Thoracic aorta (tissue), 2 donors: ENCODE results near the gene TMPRSS3. TPM values are rescaled to one million over a fixed set of nuclear protein-coding genes. Genes with fewer than 3 reads are reported as not detected.

Experiments
- ATAC-seq: fragments of 150-250 bp; one replicate; pipeline ENCODE4 v1.8.0; 2017; ENCODE audit warnings: low read depth; ENCODE audit not compliant: insufficient number of reproducible peaks, low FRiP score
- DNase-seq: peaks from one replicate; pipeline ENCODE4 v3.0.0-alpha.2; 2020; ENCODE audit warnings: low spot score
- H3K27ac ChIP-seq, 2 donors: fragments of 200-600 bp; sonication (generic); 1 replicate in 1 of 2; 2 replicates in 1 of 2; pipeline ENCODE4 v1.5.1; 2016; ENCODE audit warnings: mild to moderate bottlenecking in 2 of 2, moderate library complexity in 2 of 2
- H3K27me3 ChIP-seq: fragments of 200-600 bp; sonication (generic); replicated peaks from 2 replicates; pipeline ENCODE4 v1.6.0; 2016; ENCODE audit warnings: mild to moderate bottlenecking; ENCODE audit not compliant: insufficient read depth
- H3K36me3 ChIP-seq: fragments of 200-600 bp; sonication (generic); one replicate; pipeline ENCODE4 v1.5.1; 2016
- H3K4me1 ChIP-seq, 2 donors: fragments of 200-600 bp; sonication (generic); 1 replicate in 1 of 2; 2 replicates in 1 of 2; pipeline versions ENCODE4 v1.5.1 to v1.6.0; 2016; ENCODE audit warnings: low read depth in 2 of 2, mild to moderate bottlenecking in 1 of 2; ENCODE audit not compliant: control insufficient read depth in 1 of 2
- H3K4me3 ChIP-seq: fragments of 200-600 bp; sonication (generic); 2 replicates; pipeline ENCODE4 v1.5.1; 2016; ENCODE audit warnings: mild to moderate bottlenecking
- H3K9me3 ChIP-seq: fragments of 200-600 bp; sonication (generic); 2 replicates; pipeline ENCODE4 v1.5.1; 2016
- total RNA-seq, 2 donors: library from RNA; depleted of rRNA; stranded (reverse); fragments of >200 nt; gene quantifications; one replicate each; pipeline versions ENCODE4 v1.1.0 to v1.2.3, GENCODE V29; 2016
- TF ChIP-seq, protein P1 (sequence below): fragments of 200-600 bp; sonication (generic); IDR thresholded peaks from one replicate; pipeline ENCODE4 v1.5.1; 2019; ENCODE audit warnings: antibody characterized with exemption

The TMPRSS3 gene
- total RNA-seq, 2 donors from 2014 or later = not detected

DNA sequence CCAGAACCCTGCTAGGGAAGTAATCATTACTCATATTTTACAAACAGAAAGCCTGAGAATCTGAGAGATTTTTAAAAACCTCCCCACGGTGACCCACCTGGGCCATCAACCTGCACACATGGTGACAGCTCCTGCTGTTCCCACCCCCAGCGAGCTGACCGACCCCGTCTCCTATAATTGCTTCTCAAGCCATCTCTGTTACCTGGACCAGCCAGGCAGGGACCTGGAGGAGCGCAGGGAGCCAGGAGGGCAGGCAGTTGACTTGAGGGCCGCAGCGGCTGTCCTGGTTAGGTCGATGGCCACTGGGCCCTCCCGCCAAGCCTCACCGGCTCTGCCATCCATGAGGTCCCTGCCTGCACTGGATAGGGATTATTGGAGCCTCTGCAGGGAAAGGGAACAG is 52.8 kb downstream of the TMPRSS3 start:
- no peak overlapping the region for H3K27ac ChIP-seq
- no peak for DNase-seq
- no peak overlapping the region for H3K4me3 ChIP-seq
- ATAC-seq = no peak
- H3K9me3 ChIP-seq = no peaks in the 10 kb centered on the region
- no peaks in the 10 kb centered on the region for H3K36me3 ChIP-seq
- TF ChIP-seq, protein P1, sequence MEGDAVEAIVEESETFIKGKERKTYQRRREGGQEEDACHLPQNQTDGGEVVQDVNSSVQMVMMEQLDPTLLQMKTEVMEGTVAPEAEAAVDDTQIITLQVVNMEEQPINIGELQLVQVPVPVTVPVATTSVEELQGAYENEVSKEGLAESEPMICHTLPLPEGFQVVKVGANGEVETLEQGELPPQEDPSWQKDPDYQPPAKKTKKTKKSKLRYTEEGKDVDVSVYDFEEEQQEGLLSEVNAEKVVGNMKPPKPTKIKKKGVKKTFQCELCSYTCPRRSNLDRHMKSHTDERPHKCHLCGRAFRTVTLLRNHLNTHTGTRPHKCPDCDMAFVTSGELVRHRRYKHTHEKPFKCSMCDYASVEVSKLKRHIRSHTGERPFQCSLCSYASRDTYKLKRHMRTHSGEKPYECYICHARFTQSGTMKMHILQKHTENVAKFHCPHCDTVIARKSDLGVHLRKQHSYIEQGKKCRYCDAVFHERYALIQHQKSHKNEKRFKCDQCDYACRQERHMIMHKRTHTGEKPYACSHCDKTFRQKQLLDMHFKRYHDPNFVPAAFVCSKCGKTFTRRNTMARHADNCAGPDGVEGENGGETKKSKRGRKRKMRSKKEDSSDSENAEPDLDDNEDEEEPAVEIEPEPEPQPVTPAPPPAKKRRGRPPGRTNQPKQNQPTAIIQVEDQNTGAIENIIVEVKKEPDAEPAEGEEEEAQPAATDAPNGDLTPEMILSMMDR = no peak
- H3K4me1 ChIP-seq = no peaks in the 10 kb centered on the region
- no peaks in the 10 kb centered on the region for H3K27me3 ChIP-seq

DNA sequence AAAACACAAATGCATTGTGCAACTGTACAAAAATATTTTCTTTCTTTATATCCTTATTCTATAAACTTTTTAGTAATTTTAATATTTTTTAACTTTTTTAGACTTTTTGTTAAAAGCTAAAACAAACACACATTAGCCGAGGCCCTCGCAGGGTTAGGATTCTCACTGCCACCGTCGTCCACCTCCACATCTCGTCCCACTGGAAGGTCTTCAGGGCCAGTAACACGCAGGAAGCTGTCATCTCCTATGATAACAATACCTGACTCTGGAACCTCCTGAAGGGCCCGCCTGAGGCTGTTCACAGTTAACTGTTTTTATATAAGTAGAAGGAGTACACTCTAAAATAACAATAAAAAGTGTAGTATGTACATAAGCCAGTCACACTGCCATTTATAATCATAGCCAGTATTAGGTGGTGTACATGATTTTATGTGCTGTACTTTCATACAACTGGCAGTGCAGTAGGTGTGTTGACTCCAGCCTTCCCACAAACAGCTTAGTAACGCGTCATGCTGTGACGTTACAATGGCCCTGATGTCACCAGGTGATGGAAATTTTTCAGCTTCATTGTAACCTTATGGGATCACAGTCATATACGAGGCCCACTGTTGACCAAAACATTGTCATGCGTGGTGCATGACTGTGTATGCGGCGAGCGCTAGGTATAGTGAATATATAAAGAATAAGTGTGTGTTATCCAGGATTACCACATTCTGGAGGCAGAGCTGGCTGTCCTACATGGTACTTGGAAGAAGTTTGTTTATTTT is 53.9 kb downstream of the TMPRSS3 start:
- DNase-seq = no peak
- Histone ChIP-seq H3K36me3 (no peaks in the 10 kb centered on the region), H3K4me1 (no peaks in the 10 kb centered on the region), H3K4me3 (no peak overlapping the region), H3K9me3 (no peaks in the 10 kb centered on the region), H3K27me3 (no peaks in the 10 kb centered on the region), H3K27ac (no peak overlapping the region)
- no peak for ATAC-seq
- TF ChIP-seq, protein P1 = no peak

DNA sequence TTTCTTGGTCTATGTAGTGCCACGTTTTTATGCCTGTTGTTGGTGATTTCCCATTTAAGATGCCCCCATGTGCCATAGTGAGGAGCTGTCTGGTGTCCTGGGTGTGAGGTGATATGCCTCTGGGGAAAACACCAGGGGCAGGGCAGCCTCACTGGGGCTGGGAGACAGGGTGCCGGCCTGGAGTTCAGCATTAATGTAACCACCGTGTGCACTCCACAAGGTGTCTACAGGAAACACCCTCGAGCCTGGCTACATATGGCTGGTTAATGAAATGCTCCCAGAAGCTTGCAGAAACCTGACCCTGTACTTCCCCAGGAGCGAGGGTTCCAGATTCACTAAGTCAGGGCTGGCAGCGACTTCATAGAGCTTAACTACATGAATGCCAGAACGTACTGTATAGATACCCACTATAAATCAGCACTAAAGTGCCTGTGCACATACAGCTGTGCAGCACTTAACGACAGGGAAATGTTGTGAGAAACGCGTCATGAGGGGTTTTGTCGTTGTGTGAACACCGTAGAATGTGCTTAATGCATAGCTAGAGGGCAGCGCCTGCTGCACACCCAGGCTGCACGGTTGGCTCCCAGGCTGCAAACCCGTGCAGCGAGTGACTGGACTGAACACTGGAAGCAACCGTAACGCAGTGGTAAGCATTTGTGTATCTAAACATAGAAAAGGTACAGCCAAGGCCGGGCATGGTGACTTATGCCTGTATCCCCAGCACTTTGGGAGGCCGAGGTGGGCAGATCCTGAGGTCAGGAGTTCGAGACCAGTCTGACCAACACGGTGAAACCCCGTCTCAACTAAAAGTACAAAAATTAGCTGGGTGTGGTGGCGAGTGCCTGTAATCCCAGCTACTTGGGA is 55.4 kb downstream of the TMPRSS3 start:
- no peak overlapping the region for H3K4me3 ChIP-seq
- no peaks in the 10 kb centered on the region for H3K36me3 ChIP-seq
- TF ChIP-seq, protein P1 = no peak
- no peaks in the 10 kb centered on the region for H3K9me3 ChIP-seq
- DNase-seq = no peak
- no peaks in the 10 kb centered on the region for H3K27me3 ChIP-seq
- ATAC-seq = no peak
- no peak overlapping the region for H3K27ac ChIP-seq
- H3K4me1 ChIP-seq = no peaks in the 10 kb centered on the region

DNA sequence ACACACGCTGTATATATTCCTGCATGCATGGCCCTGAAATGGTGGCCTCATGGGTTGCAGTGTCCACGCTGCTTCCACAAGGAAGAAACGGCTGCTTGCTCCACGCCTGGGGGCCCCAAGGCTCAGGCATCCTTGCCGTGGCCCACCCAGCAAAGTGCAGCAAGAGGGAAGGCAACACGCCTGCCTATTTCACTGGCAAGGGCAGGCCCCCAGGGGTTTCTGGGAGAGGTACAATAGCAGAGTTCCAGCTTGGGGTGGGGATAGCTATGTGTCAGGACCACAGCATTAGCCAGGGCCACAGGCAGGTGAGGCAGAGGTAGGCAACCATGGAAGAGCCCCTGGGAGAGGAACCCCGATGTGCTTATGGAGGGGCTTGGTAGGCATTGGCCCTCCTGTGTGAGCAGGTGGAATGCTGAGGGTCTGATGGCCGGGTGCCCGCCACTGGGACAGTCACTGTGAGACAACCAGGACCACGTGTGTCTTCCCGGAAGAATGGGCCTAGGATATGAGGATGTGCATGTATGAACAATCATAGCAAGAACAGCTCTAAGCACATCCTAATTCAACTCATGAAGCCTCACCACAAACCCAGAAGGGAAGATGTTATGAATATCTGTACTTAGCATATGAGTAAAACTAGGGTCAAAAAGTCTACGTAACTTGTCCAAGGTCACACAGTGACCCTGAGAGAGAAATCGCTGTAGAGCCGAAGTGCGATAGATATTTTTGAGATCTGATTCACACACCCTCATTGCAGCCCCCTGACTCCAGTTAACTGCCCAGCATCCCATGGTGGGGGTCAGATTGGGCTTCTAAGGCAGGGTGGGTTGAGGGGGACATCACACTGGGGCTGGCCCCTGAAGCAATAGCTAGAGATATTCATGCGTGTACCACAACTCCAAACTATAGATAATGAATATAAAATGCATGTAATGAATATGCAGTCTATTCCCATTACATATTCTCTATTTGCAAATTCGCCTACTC is 56.8 kb downstream of the TMPRSS3 start:
- Histone ChIP-seq H3K36me3 (no peaks in the 10 kb centered on the region), H3K4me1 (no peaks in the 10 kb centered on the region), H3K27me3 (no peaks in the 10 kb centered on the region), H3K9me3 (no peaks in the 10 kb centered on the region), H3K4me3 (no peak overlapping the region), H3K27ac (no peak overlapping the region)
- TF ChIP-seq, protein P1 = no peak
- ATAC-seq = no peak
- DNase-seq = no peak
